Stimulated activated CD8-positive, alpha-beta memory T cell treated with anti-CD3 and anti-CD28 coated beads, Interleukin-12 subunit alpha, Interleukin-12 subunit beta, amount 100 ng/mL, for 4 hours (primary cell): ENCODE data around the gene ZNF749.
"Not testable (repeated sequence)": the region's sequence is repeated elsewhere in the genome, so short reads cannot be mapped to it uniquely, and the experiment has no call there.

Experiments
- DNase-seq: peaks from one replicate; pipeline ENCODE4 v3.0.0-alpha.2; 2020; ENCODE audit warnings: low read depth

ZNF749 gene

GRCh38 chr19:57466489-57466888, 31.4 kb downstream of the ZNF749 start:
- no peak for DNase-seq

DNA sequence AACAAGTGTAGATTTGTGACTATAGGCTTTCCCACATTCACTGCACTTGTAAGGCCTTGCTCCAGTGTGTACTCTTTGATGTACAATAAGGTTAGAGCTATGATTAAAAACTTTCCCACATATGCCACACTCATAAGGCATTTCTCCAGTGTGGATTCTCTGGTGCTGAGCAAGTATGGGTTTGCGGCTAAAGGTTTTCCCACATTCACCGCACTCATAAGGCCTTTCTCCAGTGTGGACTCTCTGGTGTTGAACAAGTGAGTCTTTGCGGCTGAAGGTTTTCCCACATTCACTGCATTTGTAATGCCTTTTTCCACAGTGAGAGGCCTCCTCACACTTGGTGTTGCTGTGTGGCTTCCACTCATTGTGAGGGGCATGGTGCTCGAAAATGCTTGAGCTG, 38.5 kb downstream of the ZNF749 start:
- DNase-seq, result no peak

- DNase-seq, result peak; percentile 69
Observed at GRCh38 chr19:57477191-57478008, 42.3 kb downstream of the ZNF749 start, which contains the start of gene ZNF772. Gene ZNF772 (minus strand): TSS chr19:57477566. CDS start chr19:57477309, 257 bp downstream.

DNA sequence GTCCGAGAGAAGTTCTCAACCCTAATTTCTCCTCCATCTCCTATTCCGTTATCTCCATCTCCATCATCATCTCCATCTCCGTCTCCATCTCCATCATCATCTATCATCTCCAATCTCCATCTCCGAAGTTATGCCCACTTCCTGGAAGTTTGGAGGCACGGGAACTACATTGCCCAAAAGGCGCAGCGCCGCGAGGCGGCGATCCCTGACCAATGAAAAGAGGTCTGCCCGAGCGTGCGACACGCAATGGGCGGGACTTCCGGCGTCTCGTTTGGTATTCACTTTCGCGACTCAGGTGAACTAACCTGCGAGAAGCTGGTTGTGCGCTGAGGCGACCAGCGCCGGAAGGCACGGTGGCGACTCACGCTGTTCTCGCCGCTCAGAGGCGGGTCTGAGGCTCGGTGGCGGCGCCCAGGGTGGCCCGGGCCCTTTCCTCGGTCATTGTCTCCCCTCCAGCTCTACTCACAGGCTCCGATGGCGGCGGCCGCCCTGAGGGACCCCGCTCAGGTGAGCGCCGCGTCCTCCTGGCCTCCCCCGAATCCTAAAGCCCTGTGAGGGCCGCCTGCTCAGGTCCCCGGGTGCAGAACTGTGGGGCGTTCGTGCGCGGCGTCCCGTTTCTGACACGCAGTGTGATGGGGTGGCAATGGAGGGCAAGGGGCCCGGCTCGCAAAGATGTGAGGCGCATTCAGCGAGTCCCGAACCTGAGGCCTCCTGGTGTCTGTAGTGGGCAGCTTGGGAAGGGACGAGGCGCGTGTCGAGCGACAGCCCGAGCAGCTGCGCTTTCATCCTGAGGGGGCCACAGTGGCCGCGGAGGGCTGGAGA, 52.6 kb downstream of the ZNF749 start, which contains the start of gene ZNF419:
TSS of gene ZNF419 (plus strand) at position 274 of the 822 bp plus-strand sequence. CDS start at position 475, 201 bp downstream.
- peak; percentile 86 for DNase-seq

DNA sequence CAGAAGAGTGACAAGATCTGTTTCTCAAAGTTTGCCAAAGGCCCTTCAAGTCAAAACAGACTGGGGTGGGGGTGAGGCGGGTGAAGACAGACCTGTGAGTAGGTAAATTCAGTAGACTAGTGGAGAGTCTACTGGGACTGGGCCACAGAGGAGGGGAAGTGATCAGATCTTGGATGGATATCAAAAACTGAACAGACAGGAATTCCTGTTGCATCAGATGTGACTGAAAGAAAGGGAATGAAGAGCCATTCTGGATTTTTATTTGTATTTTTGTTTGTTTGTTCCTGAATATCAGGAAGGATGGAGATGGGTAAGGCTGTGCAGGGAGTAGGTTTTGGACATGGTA, 53.1 kb downstream of the ZNF749 start:
- DNase-seq, result not testable (repeated sequence)
